Measurements from ENCODE around the gene CARD11.

DNA sequence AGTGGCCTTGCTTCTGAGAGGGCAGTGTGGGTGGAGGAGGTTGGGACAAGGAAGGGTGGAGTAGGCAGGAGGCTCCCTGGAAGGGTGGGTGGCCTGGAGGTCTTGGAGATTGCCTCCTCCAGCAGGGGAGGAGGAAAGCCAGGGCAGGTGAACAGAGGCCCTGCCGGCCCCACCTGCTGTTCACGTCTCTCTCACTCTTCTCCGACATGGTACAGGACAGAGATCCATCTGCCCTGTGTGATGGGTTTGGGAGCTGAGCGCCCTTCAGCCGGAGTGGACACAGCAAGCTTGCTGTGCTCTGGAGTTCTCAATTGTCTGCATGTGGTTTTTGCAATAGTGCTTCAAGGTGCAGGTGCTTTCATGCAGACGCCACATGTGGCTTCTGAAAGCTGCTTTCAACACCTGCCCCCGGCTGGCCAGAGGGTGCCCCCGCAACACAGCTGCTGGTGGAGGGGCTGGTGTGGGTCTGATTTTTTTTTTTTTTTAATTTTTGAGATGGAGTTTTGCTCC is 116.7 kb downstream of the CARD11 start:
- TF ChIP-seq POLR2AphosphoS5 (IDR thresholded peaks at IDR 0.05), result no peak
- TF ChIP-seq, protein P1, sequence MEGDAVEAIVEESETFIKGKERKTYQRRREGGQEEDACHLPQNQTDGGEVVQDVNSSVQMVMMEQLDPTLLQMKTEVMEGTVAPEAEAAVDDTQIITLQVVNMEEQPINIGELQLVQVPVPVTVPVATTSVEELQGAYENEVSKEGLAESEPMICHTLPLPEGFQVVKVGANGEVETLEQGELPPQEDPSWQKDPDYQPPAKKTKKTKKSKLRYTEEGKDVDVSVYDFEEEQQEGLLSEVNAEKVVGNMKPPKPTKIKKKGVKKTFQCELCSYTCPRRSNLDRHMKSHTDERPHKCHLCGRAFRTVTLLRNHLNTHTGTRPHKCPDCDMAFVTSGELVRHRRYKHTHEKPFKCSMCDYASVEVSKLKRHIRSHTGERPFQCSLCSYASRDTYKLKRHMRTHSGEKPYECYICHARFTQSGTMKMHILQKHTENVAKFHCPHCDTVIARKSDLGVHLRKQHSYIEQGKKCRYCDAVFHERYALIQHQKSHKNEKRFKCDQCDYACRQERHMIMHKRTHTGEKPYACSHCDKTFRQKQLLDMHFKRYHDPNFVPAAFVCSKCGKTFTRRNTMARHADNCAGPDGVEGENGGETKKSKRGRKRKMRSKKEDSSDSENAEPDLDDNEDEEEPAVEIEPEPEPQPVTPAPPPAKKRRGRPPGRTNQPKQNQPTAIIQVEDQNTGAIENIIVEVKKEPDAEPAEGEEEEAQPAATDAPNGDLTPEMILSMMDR (IDR thresholded peaks at IDR 0.05), result no peak
- no peak for TF ChIP-seq POLR2A (IDR thresholded peaks at IDR 0.05; ENCODE audit: low read depth)

All from esophagus muscularis mucosa (tissue), 3 donors.